NCI-H1105 (cell line): ENCODE data around the gene PLP1.
"Not testable (repeated sequence)": the region's sequence is repeated elsewhere in the genome, so short reads cannot be mapped to it uniquely, and the experiment has no call there.

Experiments
- DNase-seq: peaks from one replicate; lab custom pipeline; 2025; lab: John Stamatoyannopoulos, UW

The PLP1 gene, protein sequence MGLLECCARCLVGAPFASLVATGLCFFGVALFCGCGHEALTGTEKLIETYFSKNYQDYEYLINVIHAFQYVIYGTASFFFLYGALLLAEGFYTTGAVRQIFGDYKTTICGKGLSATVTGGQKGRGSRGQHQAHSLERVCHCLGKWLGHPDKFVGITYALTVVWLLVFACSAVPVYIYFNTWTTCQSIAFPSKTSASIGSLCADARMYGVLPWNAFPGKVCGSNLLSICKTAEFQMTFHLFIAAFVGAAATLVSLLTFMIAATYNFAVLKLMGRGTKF

DNA sequence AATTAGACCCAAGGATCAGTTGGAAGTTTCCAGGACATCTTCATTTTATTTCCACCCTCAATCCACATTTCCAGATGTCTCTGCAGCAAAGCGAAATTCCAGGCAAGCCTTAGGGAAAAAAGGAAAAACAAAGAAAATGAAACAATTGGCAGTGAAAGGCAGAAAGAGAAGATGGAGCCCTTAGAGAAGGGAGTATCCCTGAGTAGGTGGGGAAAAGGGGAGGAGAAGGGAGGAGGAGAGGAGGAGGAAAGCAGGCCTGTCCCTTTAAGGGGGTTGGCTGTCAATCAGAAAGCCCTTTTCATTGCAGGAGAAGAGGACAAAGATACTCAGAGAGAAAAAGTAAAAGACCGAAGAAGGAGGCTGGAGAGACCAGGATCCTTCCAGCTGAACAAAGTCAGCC is at the start of gene PLP1:
PLP1 (plus strand) TSS at position 295 of the 400 bp plus-strand sequence. CDS start 156 bp downstream, outside the sequence.
- DNase-seq: no peak

DNA sequence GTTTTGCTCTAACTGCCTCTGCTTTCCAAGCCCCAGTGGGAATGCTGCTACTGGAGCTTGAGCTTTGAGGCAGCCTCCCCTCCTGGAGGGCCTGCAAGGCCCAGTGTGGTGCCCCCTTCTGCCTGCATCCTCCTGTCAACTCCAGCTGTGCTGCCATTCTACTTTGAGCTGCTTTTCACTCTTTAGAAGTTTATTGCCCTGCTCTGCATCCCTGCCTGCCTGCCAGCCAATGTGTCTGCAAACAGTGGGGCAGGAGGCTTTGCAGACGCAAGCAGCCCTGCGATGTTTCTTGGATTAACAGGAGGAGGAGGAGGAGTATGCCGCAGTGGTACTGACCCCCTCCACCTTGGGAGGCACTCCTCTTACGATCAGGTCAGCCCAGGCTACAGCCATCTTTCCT is 49.5 kb upstream of the PLP1 start:
- no peak for DNase-seq

DNA sequence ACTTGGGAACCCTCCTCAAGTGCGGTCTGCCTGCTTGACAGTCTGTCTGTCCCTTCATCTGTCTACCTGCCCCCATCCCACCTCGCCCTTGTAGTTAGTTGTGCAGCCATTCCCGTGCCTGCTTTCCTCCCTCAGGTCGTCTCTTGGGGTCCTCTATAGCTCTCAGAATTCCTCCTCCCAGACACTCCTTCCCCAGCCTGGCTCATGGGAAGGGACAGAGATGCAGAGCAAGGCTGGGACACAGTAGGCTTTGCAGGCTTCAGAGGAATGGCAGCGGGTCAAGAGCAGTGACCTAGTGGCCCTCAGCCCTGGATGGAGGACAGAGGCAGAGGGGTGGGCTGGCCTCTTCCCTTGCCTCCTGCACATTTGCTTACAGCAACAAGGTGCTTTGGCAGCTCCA is 47.6 kb upstream of the PLP1 start:
- DNase-seq: no peak

DNA sequence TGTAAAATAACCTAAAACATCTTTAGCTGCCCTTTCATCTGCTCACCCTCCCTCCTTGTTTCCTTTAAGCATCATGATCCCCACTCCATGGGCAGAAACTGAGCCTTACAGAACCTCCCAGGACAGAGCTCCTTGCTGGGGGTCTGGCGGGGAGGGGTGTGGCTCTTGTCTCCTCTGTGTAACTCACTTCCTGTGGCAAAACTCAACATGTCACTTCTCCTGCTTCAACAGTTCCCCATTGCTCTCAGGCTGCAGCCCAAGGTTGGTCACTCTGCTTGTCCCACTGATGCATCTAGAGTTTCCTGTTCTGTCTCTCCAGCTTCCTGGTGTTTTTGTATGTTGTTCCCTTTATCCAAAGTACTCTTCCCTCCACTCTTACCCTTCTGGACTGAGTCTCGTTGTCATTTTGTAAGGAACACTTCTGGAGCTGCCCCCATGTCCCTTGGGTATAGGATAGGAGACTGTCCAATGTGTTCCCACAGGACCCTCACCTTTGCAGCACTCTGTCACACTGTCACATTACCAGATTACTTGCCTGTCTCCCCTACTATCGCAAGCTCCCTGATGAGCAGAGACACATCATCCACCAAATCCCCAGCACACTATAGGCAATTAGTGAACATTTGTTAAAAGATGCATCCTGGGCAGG is 46.4 kb upstream of the PLP1 start:
- DNase-seq: no peak

DNA sequence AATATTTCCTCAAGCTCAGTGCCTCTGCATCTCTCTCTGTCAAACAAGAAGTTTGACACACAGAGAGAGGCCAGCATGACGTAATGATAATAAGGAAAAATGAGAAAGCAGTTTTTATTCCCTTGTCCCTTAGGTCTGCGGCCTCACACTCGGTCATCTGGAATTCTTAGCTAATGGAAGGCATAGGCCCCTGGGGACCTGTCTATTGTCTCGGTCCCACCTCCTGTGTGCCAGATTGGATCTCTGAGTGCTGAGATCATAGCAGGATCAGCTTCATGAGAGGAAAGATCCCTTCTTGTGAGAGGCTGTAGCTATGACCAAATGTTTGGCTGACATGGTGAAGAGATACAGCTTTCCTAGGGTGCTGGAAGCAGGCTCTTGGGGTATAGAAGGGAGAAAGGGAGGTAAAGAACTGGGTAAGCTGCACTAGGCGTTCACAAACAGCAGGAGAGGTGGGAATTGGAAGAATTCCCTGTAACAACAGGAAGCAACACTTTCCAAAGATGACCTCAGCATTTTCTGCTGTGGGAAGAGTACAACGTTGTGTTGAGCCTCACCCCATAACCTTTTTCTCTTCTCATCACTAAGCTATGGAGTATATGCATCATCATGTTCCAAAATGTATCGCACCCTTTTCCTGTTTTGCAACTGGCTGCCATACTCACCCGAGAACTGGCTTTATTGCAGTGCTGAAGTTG is 45.7 kb upstream of the PLP1 start:
- DNase-seq: no peak

DNA sequence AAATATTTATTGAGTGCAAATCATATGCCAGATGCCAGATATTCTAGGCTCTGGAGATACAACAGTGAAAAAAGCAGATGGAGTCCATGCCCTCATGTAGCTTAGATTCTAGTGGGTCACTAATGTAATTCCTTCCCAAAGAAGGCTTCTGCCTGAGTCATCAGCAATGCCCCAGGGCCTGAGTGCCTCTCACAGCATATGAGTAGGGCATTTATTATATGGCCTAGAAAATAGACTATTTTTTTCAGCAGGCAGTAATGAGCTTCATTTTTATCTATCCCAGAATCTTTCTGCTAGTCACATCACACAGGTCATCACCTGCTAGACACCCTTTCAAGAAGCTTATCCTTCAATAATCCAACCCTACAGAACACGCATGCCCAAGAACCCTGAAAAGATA is 43.6 kb upstream of the PLP1 start:
- DNase-seq: no peak

DNA sequence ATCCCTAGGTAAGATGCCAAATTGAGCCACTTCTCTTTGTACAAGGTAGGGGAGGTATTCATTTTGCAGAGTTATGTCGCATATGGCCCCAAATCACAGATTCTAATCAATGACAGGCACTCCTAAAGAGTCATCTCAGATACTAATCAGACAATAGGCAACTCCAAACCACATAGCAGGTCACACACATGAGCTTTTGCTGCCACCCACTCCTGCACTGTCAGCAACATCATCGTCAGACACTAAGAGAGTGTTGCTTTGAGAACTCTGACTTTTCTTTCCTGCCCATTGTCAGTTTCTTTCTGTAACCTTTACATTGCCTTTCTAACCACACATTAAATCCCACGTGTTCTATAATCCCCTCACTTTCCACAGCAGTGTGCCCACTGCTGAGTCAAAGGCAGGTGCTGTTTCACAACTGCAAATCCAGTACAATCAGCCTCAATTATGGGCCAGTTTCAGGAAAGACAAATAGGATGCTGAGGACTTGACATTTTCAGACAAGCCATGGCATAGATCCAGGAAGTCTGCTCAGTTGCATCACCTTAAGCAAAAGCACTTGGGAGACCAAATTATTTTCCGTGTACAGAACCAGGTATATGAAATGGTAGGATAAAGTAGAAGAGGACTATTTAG is 42.4 kb upstream of the PLP1 start:
- DNase-seq: no peak

DNA sequence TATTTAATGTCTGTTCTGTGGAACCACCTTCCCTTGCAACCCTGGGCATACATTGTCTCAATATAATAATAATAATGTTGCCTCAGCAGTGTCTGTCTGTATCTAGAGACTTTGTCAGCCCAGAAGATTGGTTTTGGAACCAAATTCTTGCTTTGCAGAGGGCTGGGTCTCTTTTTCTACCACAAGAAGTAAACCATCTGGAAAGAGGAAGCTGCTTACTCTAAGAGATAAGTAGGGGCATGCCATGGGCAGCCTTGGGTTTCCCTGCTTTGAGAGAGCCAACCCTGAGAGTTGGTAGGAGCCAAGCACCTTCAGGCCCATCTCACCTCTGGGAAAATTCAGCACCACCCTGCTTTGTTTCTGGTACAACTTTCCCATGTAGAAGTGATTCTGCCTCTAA is 38.9 kb upstream of the PLP1 start:
- DNase-seq: no peak

DNA sequence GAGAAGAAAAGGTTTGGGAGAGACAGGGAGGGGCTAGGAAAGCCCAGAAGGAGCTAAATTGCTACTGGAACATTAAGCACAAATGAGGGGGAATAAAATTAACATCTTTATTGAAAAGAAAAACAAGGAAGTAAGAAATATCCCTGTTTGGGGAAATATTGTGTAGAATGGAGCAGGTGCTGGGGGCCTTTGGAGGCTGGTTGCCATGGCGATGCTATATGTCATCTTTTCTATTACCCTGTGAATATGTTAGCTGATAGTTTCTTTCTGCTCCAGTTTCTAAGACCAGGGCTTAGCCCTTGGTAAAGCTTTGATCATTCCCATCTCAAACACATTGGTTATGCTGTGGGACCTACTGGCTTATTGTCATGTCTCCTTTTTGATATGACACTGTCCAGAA is 37.2 kb upstream of the PLP1 start:
- no peak for DNase-seq

DNA sequence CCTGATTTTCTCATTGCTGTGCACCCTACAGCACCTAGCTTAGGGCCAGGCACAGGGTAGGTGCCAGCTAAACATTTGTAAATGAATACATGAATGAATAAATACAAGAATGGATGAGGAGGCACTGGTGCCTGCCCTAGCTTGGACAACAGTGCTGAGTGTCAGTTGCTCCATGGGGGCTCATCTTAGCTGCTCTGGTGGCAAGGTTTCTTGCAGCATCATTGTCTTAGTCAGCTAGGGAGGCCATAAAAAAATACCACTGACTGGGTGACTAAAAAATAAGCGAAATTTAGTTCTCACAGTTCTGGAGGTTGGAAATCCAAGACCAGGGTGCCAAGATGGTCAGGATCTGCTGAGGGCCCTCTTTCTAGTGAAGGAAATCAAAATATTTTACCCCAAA is 34.8 kb upstream of the PLP1 start:
- DNase-seq: no peak

DNA sequence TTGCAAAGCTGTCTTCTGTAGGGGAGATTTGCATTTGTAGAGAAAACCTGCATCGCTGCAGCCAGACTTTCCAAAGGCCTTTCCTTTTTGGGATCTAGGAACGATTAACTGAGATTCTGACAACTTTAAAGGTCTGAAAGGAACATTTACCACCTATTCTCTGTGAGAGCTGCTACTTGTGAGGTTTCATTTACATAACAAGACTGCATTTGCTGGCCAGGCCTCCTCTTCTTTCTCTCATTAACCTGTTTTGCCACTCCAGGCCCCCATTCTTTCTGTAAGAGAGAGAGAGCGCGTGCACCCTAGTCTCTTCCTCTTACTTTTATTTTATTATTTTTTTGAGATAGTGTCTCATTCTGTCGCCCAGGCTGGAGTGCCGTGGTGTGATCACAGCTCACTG is 34.3 kb upstream of the PLP1 start:
- DNase-seq: no peak

DNA sequence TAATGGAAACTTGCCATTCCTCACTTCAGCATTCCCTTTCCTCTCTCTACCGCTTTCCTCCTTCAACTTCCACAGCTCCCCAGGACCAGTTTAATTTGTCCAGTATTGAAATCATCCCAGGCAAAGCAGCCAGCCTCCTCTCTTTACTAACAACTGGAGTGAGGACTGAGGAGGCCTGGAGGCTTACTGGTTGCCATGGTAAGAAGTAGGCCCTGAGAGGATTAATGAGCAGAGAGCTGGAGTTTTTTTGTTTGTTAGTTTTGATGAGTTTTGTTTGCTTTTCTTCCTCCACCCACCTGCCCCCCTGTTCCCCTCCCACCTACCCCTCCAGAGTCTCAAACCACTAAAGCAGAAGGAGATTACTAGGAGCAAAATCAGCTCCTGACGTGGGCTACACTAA is 29.5 kb upstream of the PLP1 start:
- DNase-seq: no peak

DNA sequence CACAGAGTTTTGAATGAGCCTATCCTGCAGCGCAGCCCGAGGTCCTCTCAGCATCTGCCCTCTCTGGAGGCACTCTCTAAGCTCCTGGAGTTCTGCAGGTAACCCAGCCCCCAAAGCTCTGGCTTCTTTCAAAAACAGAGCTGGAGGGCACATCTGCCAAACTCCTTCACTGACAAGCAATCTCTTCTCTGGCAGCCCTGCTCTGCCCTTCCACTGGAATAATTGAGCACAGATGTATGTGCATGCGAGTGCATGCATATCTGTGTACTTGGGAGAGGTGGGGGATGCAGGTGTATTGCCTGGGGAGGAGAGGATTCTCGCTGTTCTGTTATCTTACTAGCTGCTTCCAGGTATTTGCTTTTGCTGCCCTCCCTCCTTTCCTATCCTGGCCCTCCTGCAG is 22.2 kb upstream of the PLP1 start:
- DNase-seq: no peak

DNA sequence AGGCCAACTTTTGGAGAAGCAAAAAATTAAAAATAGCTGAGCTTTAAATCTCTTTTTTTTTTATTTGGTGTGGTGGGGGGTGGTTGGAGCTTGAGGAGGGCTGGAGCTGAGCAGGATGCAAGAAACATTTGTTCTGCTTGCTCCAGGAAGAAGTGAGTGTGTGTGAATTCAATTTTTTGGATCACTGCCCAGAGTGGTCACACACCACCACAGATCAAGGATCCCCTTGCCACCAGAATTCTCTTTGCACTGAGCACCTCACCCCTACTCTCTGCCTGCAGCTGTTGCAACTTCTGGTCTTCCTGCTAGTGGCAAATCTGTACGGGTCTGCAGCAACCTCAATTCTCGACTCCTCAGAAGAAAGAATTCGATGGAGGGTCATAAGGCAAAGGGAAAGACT is 19.9 kb upstream of the PLP1 start:
- DNase-seq: no peak

DNA sequence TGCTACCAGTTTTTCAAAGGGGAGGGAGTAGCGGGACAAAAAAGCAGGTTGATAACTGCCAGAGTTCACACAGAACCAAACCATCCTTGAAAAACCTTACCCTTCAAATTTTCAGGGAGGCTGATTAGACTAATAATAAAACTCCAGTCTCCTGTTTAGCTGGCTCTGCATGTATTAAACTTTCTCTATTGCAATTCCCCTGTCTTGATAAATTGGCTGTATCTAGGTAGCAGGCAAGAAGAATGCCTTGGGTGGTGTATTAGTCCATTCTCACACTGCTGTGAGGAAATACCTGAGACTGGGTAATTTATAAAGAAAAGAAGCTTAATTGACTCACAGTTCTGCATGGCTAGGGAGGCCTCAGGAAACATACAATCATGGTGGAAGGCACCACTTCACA is 18.1 kb upstream of the PLP1 start:
- DNase-seq: no peak

DNA sequence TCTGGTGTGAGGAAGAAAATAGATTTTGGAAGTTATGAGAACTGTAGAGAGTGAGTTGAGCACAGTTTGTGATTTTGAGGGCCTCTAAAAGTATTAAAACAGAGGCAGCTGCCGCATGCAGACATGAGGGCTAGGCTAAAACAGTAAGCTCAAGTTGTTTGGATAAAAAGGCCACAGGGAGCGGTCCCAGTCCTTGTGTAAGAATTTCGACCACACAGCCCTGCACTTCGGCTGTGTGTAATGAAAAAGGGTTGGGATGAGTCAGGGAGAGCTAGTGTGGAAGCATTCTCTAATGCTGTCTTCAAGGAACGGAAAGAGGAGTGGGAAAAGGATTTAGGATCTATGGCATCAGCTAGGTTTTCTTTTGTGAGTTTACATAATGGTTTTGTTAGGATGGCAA is 13.1 kb upstream of the PLP1 start:
- DNase-seq: not testable (repeated sequence)

DNA sequence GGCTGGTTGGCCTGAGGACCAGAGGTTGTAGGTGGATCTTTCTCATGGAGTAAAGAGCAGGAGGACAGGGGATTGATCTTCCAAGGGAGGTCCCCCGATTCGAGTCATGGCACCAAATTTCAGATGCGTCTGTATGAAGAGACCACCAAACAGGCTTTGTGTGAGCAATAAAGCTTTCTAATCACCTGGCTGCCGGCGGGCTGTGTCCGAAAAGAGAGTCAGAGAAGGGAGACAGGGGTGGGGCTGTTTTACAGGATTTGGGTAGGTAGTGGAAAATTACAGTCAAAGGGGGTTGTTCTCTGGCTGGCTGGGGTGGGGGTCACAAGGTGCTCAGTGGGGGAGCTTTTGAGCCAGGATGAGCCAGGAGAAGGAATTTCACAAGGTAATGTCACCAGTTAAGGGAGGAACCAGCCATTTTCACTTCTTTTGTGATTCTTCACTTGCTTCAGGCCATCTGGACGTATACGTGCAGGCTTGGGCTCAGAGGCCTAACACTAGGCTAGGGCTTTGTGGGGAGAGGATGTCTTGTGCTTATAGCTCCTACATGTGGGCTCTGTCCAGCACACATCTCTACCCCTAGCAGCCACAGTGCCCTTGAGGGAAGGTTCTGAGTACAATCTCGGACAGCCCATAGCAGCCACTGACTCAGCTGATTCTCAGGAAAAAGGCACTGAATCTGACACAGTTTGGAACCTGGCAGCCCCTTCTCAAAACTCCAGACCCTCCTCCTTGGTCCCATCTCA is 9.7 kb upstream of the PLP1 start:
- not testable (repeated sequence) for DNase-seq

DNA sequence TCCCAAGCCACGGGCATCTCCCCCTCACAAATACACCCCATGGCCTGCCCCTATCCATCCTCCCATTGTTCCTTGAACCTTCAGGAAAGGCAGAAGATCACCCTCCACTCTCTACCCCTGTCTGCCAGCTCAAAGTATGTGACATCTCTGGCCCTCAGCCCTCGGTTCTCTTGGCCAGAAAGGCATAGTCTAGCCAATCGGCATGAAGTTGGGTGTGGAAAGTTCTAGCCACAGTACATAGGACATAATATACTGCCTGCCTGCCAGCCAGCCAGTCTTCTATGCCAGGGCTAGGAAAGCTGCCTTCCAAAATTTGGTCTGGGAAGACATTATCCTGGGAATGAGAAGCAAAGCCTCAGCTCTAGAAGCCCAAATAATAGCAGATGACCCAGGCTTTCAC is 3.2 kb upstream of the PLP1 start:
- DNase-seq: no peak

DNA sequence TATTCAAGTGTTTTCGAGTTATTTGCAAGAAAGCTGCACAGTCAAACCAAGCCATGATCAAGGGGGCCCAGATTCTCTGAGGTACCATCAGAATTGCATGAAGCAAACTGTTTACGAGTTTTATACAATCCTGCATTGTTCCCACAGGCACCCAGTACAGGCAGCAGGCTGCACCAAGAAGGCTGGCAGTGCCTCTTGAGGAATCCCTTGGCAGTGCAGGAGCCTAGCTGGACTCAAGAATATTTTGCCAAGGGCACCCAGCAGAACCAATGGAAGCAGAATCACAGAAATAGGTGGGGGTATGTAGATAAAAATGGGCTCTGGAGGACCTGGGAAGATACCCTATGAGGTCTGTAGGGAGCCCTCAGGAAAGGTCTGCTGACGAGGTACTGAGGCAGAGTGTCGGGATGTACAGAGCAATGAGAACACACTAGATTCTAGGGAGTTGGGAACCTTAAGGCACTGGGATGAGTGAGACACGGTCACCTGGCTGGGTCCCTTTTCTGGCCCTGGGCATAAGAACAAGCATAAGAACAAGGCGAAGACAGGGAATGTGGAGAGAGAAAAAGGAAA is 2.5 kb upstream of the PLP1 start:
- DNase-seq: no peak

DNA sequence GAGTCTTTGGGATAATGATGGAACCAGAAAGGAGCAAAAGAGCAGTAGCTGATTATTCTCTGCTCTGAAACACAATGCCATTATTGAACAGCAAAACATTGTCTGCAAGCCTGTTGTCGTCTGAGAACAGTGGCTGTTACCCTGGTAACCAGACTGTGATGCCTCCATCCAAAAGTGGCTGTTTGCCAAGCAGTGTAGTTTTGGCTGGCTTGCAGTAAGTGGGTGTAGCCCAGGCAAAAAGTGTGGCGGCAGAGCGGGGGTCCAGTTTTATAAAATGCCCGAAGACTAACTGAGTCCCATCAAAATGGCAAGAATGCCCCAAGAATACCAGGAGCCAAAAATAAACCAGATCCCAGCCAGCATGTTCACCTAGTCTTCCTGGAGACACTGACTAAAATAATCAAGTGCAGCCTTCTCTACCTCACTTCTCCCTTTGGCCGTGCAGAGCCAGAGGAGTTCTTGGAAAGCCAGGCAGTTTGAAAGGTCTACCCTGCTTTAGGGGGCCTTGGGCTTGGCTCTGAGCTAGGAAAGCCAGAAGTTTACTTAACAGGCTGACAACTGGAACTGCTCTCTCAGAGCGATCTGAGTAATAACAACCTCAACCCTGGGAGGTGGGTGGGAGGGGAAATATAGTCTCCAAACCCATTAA is 2.6 kb downstream of the PLP1 start:
- DNase-seq: peak; percentile 68

DNA sequence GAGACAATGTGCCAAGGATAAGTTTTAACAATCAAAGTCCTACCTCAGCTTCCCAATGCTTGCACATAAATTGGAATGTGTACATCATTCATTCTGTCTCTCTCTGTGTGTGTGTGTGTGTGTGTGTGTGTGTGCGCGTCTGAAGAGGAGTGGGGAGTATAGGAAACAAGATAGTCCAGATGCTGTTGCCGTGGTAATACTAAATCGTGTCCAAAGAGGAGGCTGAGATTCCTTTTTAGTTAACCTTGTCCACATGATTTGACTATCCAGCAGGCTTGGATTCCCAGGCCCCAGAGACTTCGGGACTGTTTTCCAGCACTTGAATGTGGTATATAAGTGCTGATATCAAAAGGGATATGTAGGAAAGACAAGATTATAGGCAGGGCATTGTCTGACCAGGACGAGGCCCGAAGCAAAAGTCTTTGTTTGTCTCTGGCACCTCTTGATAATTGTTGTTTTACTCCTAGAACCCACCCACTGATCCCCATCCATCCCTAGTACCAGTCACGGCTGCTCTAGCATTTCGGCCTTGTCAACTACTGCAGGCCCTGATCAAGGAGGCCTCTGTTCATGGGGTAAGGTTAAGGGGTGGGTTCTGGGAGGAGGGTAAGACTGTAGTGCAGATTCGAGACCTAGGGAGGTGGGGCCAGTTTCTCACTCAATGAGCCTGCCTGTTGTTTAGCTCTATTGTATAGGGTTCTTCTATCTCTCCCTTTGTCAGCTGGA is 3.9 kb downstream of the PLP1 start:
- DNase-seq: no peak
